A549 (cell line): ENCODE results near the gene NEDD9. TPM values are rescaled to one million over a fixed set of nuclear protein-coding genes. Genes with fewer than 3 reads are reported as not detected.

Experiments used
- ATAC-seq, 2 experiments: fragments of 200-7000 bp in 1 of 2; fragments of >200 bp in 1 of 2; cut with Nextera tagmentation in 1 of 2; cut with Tn5 transposase in 1 of 2; 3 replicates each; pipeline versions ENCODE4 v1.8.0 to v1.9.1; 2018 to 2020; ENCODE audit warnings: mild to moderate bottlenecking in 1 of 2, moderate library complexity in 1 of 2
- CTCF ChIA-PET: fragments of 300-600 bp; sonication (Branson Sonifier 250); formaldehyde crosslinking; extraction: SDS; loops from one replicate; lab custom pipeline; 2021; ENCODE audit warnings: antibody characterized with exemption, inconsistent platforms; lab: Yijun Ruan, JAX
- POLR2A ChIA-PET: fragments of 350-600 bp; formaldehyde crosslinking; extraction: SDS; loops from one replicate; lab custom pipeline; 2021; ENCODE audit warnings: antibody characterized with exemption, inconsistent platforms; lab: Yijun Ruan, JAX
- DNase-seq, 2 experiments: peaks; one replicate each; pipeline versions ENCODE4 v3.0.0 to v3.0.0-alpha.2; 2011 to 2016; ENCODE audit warnings: low read depth in 1 of 2, low spot score in 1 of 2
- FAIRE-seq: peaks from 2 replicates; lab custom pipeline; 2011; peaks lifted over from hg19 to GRCh38; lab: Jason Lieb, UNC
- H3K27ac ChIP-seq, 2 experiments: fragments of >200 bp; sonication (Bioruptor Twin); formaldehyde crosslinking; 3 replicates each; pipeline ENCODE4 v1.5.1; 2016 to 2017
- H3K4me1 ChIP-seq: fragments of >200 bp; sonication (Bioruptor Twin); formaldehyde crosslinking; 3 replicates; pipeline ENCODE4 v1.6.1; 2016
- H3K4me2 ChIP-seq: fragments of >200 bp; sonication (Bioruptor Twin); formaldehyde crosslinking; 3 replicates; pipeline ENCODE4 v1.6.1; 2016
- H3K4me3 ChIP-seq: fragments of >200 bp; sonication (Bioruptor Twin); formaldehyde crosslinking; 3 replicates; pipeline ENCODE4 v1.5.1; 2016
- H3K9me3 ChIP-seq: fragments of >200 bp; sonication (Bioruptor Twin); formaldehyde crosslinking; 3 replicates; pipeline ENCODE4 v1.6.1; 2016
- BCL3 ChIP-seq: fragments of >200 bp; sonication (Bioruptor Twin); formaldehyde crosslinking; IDR thresholded peaks from 3 replicates; pipeline ENCODE4 v1.6.1; 2016
- CEBPB ChIP-seq, 2 experiments: fragments of >200 bp in 1 of 2; sonication (Bioruptor Twin) in 1 of 2; formaldehyde crosslinking in 1 of 2; IDR thresholded peaks; 2 replicates each; pipeline ENCODE4 v1.6.1; 2012 to 2016
- CHD4 ChIP-seq: fragments of 200-600 bp; sonication (generic); IDR thresholded peaks from 2 replicates; pipeline ENCODE4 v1.6.1; 2016; ENCODE audit warnings: antibody characterized with exemption, mild to moderate bottlenecking, borderline replicate concordance
- ELK1 ChIP-seq: fragments of 150-350 bp; IDR thresholded peaks from 2 replicates; pipeline ENCODE4 v1.6.1; 2014; ENCODE audit warnings: low read depth, mild to moderate bottlenecking, low read length
- ESRRA ChIP-seq: fragments of 150-350 bp; IDR thresholded peaks from 2 replicates; pipeline ENCODE4 v1.6.1; 2014; ENCODE audit warnings: mild to moderate bottlenecking, low read length, borderline replicate concordance
- FOSL2 ChIP-seq, 2 experiments: fragments of 450-650 bp in 1 of 2; fragments of >200 bp in 1 of 2; sonication (Bioruptor Twin) in 1 of 2; formaldehyde crosslinking; IDR thresholded peaks; 2 replicates each; pipeline versions ENCODE4 v1.5.0 to v1.6.1; 2016 to 2020; ENCODE audit warnings: mild to moderate bottlenecking in 1 of 2, moderate library complexity in 1 of 2
- GATA3 ChIP-seq: IDR thresholded peaks from 2 replicates; pipeline ENCODE4 v1.6.1; 2012; ENCODE audit warnings: borderline replicate concordance
- HDAC2 ChIP-seq: fragments of 200-600 bp; sonication (generic); IDR thresholded peaks from 2 replicates; pipeline ENCODE4 v1.6.1; 2016
- HES2 ChIP-seq: fragments of >200 bp; sonication (Bioruptor Twin); formaldehyde crosslinking; IDR thresholded peaks from 2 replicates; pipeline ENCODE4 v1.6.1; 2016
- HOXA7 ChIP-seq: fragments of 250-450 bp; sonication (Bioruptor Pico); IDR thresholded peaks from 2 replicates; pipeline ENCODE4 v1.5.0; 2020; ENCODE audit warnings: mild to moderate bottlenecking, moderate library complexity
- JUNB ChIP-seq: fragments of >200 bp; sonication (Bioruptor Twin); formaldehyde crosslinking; IDR thresholded peaks from 2 replicates; pipeline ENCODE4 v1.6.1; 2016
- MAFK ChIP-seq: fragments of 450-650 bp; IDR thresholded peaks from 2 replicates; pipeline ENCODE4 v1.6.1; 2014; ENCODE audit not compliant: partially characterized antibody
- MAX ChIP-seq: IDR thresholded peaks from 2 replicates; pipeline ENCODE4 v1.6.1; 2012
- MAZ ChIP-seq: fragments of 150-350 bp; IDR thresholded peaks from 2 replicates; pipeline ENCODE4 v1.6.1; 2014; ENCODE audit warnings: antibody characterized with exemption, low read depth, low read length, borderline replicate concordance
- MYC ChIP-seq: IDR thresholded peaks from 2 replicates; pipeline ENCODE4 v1.6.1; 2012; ENCODE audit warnings: mild to moderate bottlenecking, inconsistent platforms, low read length, improper control_type of control experiment, borderline replicate concordance
- NR3C1 ChIP-seq: fragments of >200 bp; sonication (Bioruptor Twin); formaldehyde crosslinking; IDR thresholded peaks from 3 replicates; pipeline ENCODE4 v1.6.1; 2017
- PHF8 ChIP-seq: fragments of 200-600 bp; sonication (generic); IDR thresholded peaks from 2 replicates; pipeline ENCODE4 v1.6.1; 2016; ENCODE audit warnings: low read depth, mild to moderate bottlenecking, antibody characterized with exemption, moderate library complexity, borderline replicate concordance
- RAD21 ChIP-seq, 2 experiments: fragments of >200 bp in 1 of 2; sonication (Bioruptor Twin) in 1 of 2; formaldehyde crosslinking in 1 of 2; IDR thresholded peaks in 1 of 2; conservative IDR thresholded peaks in 1 of 2; 2 replicates in 1 of 2; 3 replicates in 1 of 2; pipeline ENCODE4 v1.6.1; 2012 to 2018; ENCODE audit warnings: inconsistent platforms in 1 of 2
- SMC3 ChIP-seq: fragments of >200 bp; sonication (Bioruptor Twin); formaldehyde crosslinking; IDR thresholded peaks from 3 replicates; pipeline ENCODE4 v1.6.1; 2018; ENCODE audit warnings: inconsistent platforms
- SREBF2 ChIP-seq: fragments of 450-650 bp; IDR thresholded peaks from 2 replicates; pipeline ENCODE4 v1.6.1; 2014; ENCODE audit warnings: mild to moderate bottlenecking, moderate library complexity
- TFCP2L1 ChIP-seq: fragments of 250-450 bp; sonication (Bioruptor Pico); IDR thresholded peaks from 2 replicates; pipeline ENCODE4 v1.5.0; 2021; ENCODE audit warnings: mild to moderate bottlenecking
- TP53 ChIP-seq: fragments of 250-450 bp; sonication (Bioruptor Pico); IDR thresholded peaks from 2 replicates; pipeline ENCODE4 v1.5.0; 2021; ENCODE audit warnings: mild to moderate bottlenecking, moderate library complexity
- USF2 ChIP-seq: fragments of 450-650 bp; IDR thresholded peaks from 2 replicates; pipeline ENCODE4 v1.6.1; 2014; ENCODE audit warnings: antibody characterized with exemption
- ZFP36 ChIP-seq: fragments of 450-650 bp; IDR thresholded peaks from 2 replicates; pipeline ENCODE4 v1.6.1; 2014; ENCODE audit warnings: borderline replicate concordance; ENCODE audit not compliant: partially characterized antibody
- ZNF302 ChIP-seq: fragments of 250-450 bp; sonication (Bioruptor Pico); IDR thresholded peaks from 2 replicates; pipeline ENCODE4 v1.9.0; 2021; ENCODE audit warnings: inconsistent platforms, mild to moderate bottlenecking, moderate library complexity
- WGBS: methylation state at CpG from one replicate; pipeline ENCODE4 v1.1.6; 2017; ENCODE audit errors: missing lambda C conversion rate; 5-methylcytosine and 5-hydroxymethylcytosine counted together
- polyA plus RNA-seq, 4 experiments: library from polyadenylated mRNA; depleted of rRNA in 3 of 4; stranded (reverse); fragments of >200 nt; fragmentation: RNase III in 1 of 4; extraction: RNeasy Plus Mini Kit Qiagen cat#74134 plus additional on column Dnase treatment in 1 of 4; gene quantifications; 2 replicates in 3 of 4; 3 replicates in 1 of 4; pipeline ENCODE4 v1.2.3, GENCODE V29; 2011 to 2017

NEDD9 gene
- polyA plus RNA-seq, 2 of the 4 experiments (the other 2 are of a cell fraction): 46.7 to 79.6 TPM

- TF ChIP-seq ZNF302 (CRISPR knock-in tag) (no peak), ZFP36 (no peak), FOSL2 (IDR thresholded peaks at IDR 0.05) (no peak), FOSL2 (CRISPR knock-in tag; IDR thresholded peaks at IDR 0.05) (peak; percentile 24; the same call in 1 of the 2 replicates), MAZ (no peak), PHF8 (no peak), HOXA7 (no peak), SMC3 (no peak), HES2 (no peak), BCL3 (no peak), USF2 (no peak), MAX (no peak), ESRRA (no peak), MAFK (peak; percentile 89), JUNB (0 out of 2 replicates have a peak, but pooled peaks have one; percentile 16)
- 3% methylated on average over 4 of the region's 4 CpGs for WGBS
- peak overlapping the region; percentile 39 to 64; a peak in 5 of 6 replicates for H3K27ac ChIP-seq
- CTCF ChIA-PET: interaction anchor here (1.2 kb wide), 1 partner anchor 27 kb away, joined by 3 read pairs; no protein-coding TSS in a partner anchor
- FAIRE-seq (no peak), DNase-seq (peak; percentile 45 to 70), ATAC-seq (peak; percentile 54 to 58; a peak in 3 of 6 replicates)
- no peaks in the 10 kb centered on the region for H3K9me3 ChIP-seq
- POLR2A ChIA-PET: no interaction called here
- H3K4me2 ChIP-seq: peak overlapping the region; percentile 43
- H3K4me3 ChIP-seq: no peak overlapping the region
- H3K4me1 ChIP-seq: peaks cover 72% of the 10 kb centered on the region
These were observed 43.1 kb upstream of the NEDD9 start for GRCh38 chr6:11275598-11275997.

- DNase-seq: peak; percentile 6 to 37
- Histone ChIP-seq H3K27ac (peak overlapping the region; percentile 57 to 65), H3K4me2 (peak overlapping the region; percentile 64), H3K4me3 (no peak overlapping the region), H3K9me3 (no peaks in the 10 kb centered on the region), H3K4me1 (peaks cover 86% of the 10 kb centered on the region)
- 70% methylated on average over 17 of the region's 19 CpGs for WGBS
- POLR2A ChIA-PET: no interaction called here
- TF ChIP-seq MYC: no peak
- no peak for TF ChIP-seq JUNB
- TF ChIP-seq HDAC2: no peak
- no peak for TF ChIP-seq SMC3
- no peak for TF ChIP-seq ZFP36
- TF ChIP-seq MAZ: no peak
- TF ChIP-seq TFCP2L1: no peak
- no peak for TF ChIP-seq PHF8
- TF ChIP-seq NR3C1: no peak
- peak in 1 of 2 experiments; percentile 39; a peak in 2 of 6 replicates for ATAC-seq
- FAIRE-seq: no peak
- CTCF ChIA-PET: no interaction called here
These were observed 41.1 kb upstream of the NEDD9 start for GRCh38 chr6:11273406-11274065.

GRCh38 chr6:11272491-11273192 is 40.2 kb upstream of the NEDD9 start:
- peak; percentile 4 to 69 for DNase-seq
- peak; percentile 35 to 61; a peak in 3 of 6 replicates for ATAC-seq
- H3K4me3 ChIP-seq: no peak overlapping the region
- H3K4me2 ChIP-seq: peak overlapping the region; percentile 64
- H3K27ac ChIP-seq: peak overlapping the region; percentile 57 to 65
- 30% methylated on average over 11 of the region's 11 CpGs for WGBS
- H3K4me1 ChIP-seq: peaks cover 77% of the 10 kb centered on the region
- ChIA-PET CTCF (no interaction called here), POLR2A (no interaction called here)
- no peak for FAIRE-seq
- no peaks in the 10 kb centered on the region for H3K9me3 ChIP-seq
- TF ChIP-seq TP53 (CRISPR knock-in tag): no peak
- TF ChIP-seq MAZ: no peak
- TF ChIP-seq BCL3: no peak
- TF ChIP-seq SREBF2: no peak
- TF ChIP-seq FOSL2 (IDR thresholded peaks at IDR 0.05): no peak
- peak; percentile 19; the same call in 1 of the 2 replicates for TF ChIP-seq FOSL2 (CRISPR knock-in tag; IDR thresholded peaks at IDR 0.05)
- no peak for TF ChIP-seq CHD4
- TF ChIP-seq GATA3: peak; percentile 56
- TF ChIP-seq ZNF302 (CRISPR knock-in tag): no peak
- no peak for TF ChIP-seq TFCP2L1
- no peak for TF ChIP-seq RAD21 (conservative IDR thresholded peaks at IDR 0.05 in 1 of 2, IDR thresholded peaks at IDR 0.05 in 1 of 2)
- no peak for TF ChIP-seq ELK1
- TF ChIP-seq CEBPB (IDR thresholded peaks at IDR 0.05): peak in 1 of 2 experiments; percentile 50; a peak in 2 of 4 replicates
